Measurements from ENCODE around the gene FAHD1. TPM values are rescaled to one million over a fixed set of nuclear protein-coding genes. Genes with fewer than 3 reads are reported as not detected.

Gene FAHD1
- 18.2 and 26.1 TPM in 2 replicates for total RNA-seq (2014; rRNA removed; shearing (Covaris generic))

GRCh38 chr16:1826691-1827573 is at the start of gene FAHD1, which contains the start of gene HAGH:
TSS of gene FAHD1 (plus strand) at chr16:1827206. CDS start at chr16:1827239, 33 bp downstream.
TSS of gene HAGH (minus strand) at chr16:1826825. CDS start at chr16:1826787, 38 bp downstream.
- peaks cover 1% of the 10 kb centered on the region for H3K36me3 ChIP-seq (replicated peaks; ENCODE audit: control insufficient read depth, insufficient read depth, low read length)
- peaks cover 2% of the 10 kb centered on the region; the same call in 1 of the 2 replicates for H3K27me3 ChIP-seq (ENCODE audit: control insufficient read depth, insufficient read depth, low read length)
- DNase-seq, result peak; percentile 100
- H3K4me3 ChIP-seq (ENCODE audit: insufficient read depth, low read depth, low read length), result peak within 1 kb of the TSS; percentile 96

DNA sequence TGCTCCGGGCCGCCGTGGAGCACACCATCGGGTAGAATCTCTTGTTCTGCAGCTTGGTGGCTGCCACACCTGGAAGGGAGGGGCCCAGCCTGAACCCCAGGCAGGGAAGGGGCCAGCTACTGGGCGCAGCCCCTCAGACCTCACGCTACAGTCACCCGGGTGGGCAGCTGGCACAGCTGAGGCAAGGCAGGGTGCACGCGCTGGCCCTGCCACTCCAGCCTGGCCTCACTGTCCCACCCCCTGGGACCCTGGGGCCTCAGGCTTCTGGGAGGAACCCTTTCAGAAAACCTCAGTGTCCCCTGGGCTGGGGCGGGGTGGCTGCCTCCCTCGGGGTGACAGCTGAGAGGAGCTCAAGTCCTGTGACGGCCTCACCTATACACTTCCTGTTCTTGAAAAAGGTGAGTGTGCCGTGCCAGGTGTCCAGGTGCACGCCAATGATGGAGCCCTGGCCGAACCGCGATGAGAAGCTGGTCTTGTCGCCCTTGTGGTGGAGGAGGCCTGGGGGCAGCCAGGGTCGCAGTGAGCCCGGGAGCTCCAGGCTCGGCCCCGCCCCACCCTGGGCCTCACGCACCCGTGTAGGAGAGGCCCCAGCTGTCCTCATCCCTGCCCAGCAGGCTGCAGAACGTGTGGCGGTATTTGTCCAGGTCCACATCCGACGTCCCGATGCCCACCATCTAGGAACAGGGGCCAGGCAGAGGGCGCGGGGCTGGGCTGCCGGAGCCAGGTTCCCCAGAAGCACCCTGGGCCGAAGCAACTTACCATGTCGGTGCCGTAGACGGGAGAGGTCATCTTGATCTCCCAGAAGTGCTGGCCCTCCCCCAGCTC is 49.4 kb upstream of the FAHD1 start:
- H3K27me3 ChIP-seq (ENCODE audit: control insufficient read depth, insufficient read depth, low read length), result no peaks in the 10 kb centered on the region
- H3K4me3 ChIP-seq (ENCODE audit: insufficient read depth, low read depth, low read length), result no peak overlapping the region
- DNase-seq, result no peak
- H3K36me3 ChIP-seq (replicated peaks; ENCODE audit: control insufficient read depth, insufficient read depth, low read length), result peaks cover 2% of the 10 kb centered on the region

DNA sequence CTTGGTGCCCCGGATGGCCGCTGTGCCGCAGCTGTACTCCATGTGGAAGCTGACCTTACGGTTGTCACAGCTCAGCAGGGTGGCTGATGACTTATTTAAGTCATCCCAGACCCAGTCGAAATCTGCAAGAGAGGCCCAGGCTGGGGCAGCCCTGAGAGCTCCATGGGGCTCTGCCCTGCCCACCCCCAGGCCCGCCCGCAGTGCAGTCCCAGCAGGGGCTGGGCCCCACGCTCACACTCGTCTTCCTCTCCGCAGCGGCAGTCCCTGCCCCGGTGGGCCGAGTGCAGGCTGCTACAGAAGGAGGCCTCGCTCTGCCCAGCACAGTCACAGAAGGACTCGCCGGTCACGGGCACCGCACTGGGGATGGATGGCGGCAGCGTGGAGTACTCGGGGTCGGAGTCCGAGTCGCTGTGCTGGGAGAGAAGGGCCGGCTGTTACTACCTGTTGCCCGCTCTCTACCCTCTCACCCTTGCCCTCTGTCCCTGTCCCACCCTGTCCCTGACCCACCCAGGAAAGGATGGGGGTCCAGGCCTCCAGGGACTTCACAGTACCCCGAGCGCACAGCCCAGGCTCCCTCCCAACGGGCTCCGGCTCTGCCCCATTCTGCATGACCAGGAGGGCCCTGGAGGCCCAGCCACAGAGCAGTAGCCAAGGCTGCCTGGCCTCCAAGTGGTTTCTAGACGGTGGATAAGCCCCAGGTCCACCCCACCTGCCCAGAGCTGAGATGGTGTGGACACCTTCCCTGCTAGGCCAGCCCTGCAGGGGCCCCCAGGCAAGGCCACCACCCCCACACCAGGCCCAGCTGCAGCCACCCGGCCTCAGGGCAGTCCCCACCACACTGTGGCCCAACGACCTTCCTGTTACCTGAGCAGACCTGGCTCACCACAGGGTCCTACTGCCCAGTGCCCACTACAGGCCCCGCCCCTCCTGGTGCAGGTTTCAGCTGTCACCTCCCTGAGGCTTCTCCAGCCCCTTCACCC is 48.5 kb upstream of the FAHD1 start:
- H3K27me3 ChIP-seq (ENCODE audit: control insufficient read depth, insufficient read depth, low read length), result no peaks in the 10 kb centered on the region
- no peak overlapping the region for H3K4me3 ChIP-seq (ENCODE audit: insufficient read depth, low read depth, low read length)
- no peak for DNase-seq
- peaks cover 2% of the 10 kb centered on the region for H3K36me3 ChIP-seq (replicated peaks; ENCODE audit: control insufficient read depth, insufficient read depth, low read length)

GRCh38 chr16:1779234-1779701 is 47.7 kb upstream of the FAHD1 start:
- H3K4me3 ChIP-seq (ENCODE audit: insufficient read depth, low read depth, low read length), result no peak overlapping the region
- no peak for DNase-seq
- H3K36me3 ChIP-seq (replicated peaks; ENCODE audit: control insufficient read depth, insufficient read depth, low read length), result peaks cover 2% of the 10 kb centered on the region
- H3K27me3 ChIP-seq (ENCODE audit: control insufficient read depth, insufficient read depth, low read length), result no peaks in the 10 kb centered on the region

DNA sequence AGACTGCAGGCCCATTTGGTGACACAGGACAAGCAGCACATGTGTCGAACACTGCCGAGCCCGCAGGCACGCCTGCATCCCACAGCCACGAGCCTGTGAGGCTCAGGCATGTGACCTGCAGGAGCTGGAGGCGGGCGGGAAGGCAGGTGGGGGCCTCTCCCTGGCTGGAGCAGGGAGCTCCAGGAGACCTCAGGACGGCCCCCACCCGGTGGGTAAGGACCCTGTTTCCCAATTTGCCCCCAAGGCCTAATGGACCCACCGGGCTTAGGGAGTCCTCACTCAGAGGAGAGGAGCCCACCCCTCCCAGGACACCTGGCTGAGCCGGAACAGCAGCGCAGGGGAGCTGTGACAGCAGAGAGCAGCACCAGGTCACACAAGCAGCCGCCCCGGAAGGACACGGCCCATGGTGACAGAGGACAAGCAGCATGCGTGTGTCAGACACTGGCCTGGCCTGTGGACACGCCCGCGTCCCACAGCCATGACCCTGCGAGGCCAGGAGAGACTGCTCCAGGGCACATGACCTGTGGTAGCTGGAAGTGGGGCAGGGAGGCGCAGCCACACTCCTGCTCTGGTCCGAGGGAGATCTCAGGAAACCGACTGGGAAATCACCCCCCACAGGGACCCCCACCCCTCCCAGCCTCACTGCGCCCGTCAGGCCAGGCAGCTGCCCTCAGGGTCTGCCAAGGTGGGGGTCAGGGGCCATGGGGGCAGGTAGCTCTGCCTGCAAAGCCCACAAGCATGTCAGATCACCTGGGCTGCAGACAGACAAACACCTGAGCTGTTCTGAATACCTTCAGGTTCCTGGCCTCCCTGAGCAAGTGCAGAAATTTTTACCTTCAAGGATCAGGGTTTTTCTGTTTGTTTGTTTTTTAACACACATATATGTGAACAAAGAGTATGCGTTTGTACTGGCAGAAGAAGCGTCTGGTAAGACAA is 47.0 kb upstream of the FAHD1 start:
- H3K27me3 ChIP-seq (ENCODE audit: control insufficient read depth, insufficient read depth, low read length), result no peaks in the 10 kb centered on the region
- H3K4me3 ChIP-seq (ENCODE audit: insufficient read depth, low read depth, low read length), result no peak overlapping the region
- no peak for DNase-seq
- H3K36me3 ChIP-seq (replicated peaks; ENCODE audit: control insufficient read depth, insufficient read depth, low read length), result peaks cover 2% of the 10 kb centered on the region

DNA sequence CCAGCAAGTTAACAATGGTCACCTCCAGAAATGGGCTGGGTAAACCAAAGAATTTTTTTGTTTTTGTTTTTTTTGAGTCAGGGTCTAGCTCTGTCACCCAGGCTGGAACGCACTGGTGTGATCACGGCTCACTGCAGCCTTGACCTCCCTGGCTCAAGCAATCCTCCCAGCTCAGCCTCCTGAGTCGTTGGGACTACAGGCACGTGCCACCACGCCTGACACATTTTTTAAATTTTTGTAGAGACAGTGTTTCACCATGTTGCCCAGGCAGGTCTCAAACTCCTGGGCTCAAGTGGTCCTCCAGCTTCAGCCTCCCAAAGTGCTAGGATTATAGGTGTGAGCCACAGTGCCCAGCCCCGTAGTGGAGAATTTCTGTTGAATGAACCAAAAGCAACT is 46.3 kb upstream of the FAHD1 start:
- no peaks in the 10 kb centered on the region for H3K27me3 ChIP-seq (ENCODE audit: control insufficient read depth, insufficient read depth, low read length)
- H3K4me3 ChIP-seq (ENCODE audit: insufficient read depth, low read depth, low read length), result no peak overlapping the region
- H3K36me3 ChIP-seq (replicated peaks; ENCODE audit: control insufficient read depth, insufficient read depth, low read length), result peaks cover 2% of the 10 kb centered on the region
- no peak for DNase-seq

DNA sequence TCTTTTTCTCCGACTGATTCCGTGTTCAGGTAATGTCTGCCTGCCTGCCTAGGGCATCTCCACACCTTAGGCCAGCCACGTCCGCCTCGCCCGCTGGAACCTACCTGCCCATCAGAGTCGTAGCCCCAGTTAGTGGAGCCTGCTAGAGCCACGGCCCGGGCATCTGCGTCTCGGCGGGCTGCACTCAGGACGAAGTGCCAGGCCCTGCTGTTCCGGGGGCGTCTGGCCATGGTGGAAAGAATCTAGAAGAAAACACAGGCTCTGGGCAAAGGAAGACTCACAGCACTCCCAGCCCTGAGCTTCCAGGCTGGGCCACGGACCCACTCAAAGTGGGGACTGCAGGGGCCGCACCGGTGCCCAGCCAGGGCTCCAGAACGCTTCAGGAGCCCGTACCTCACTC is 45.8 kb upstream of the FAHD1 start:
- H3K4me3 ChIP-seq (ENCODE audit: insufficient read depth, low read depth, low read length), result peak overlapping the region; percentile 62
- no peaks in the 10 kb centered on the region for H3K27me3 ChIP-seq (ENCODE audit: control insufficient read depth, insufficient read depth, low read length)
- no peak for DNase-seq
- peaks cover 2% of the 10 kb centered on the region for H3K36me3 ChIP-seq (replicated peaks; ENCODE audit: control insufficient read depth, insufficient read depth, low read length)

- peak; percentile 90 for DNase-seq
- no peaks in the 10 kb centered on the region for H3K27me3 ChIP-seq (ENCODE audit: control insufficient read depth, insufficient read depth, low read length)
- peaks cover 2% of the 10 kb centered on the region for H3K36me3 ChIP-seq (replicated peaks; ENCODE audit: control insufficient read depth, insufficient read depth, low read length)
- H3K4me3 ChIP-seq (ENCODE audit: insufficient read depth, low read depth, low read length), result peak overlapping the region; percentile 62
Observed at GRCh38 chr16:1781758-1782407, 45.1 kb upstream of the FAHD1 start.

- peak within 1 kb of the TSS; percentile 82 for H3K4me3 ChIP-seq (ENCODE audit: insufficient read depth, low read depth, low read length)
- H3K27me3 ChIP-seq (ENCODE audit: control insufficient read depth, insufficient read depth, low read length), result no peaks in the 10 kb centered on the region
- peak; percentile 100 for DNase-seq
- peaks cover 2% of the 10 kb centered on the region for H3K36me3 ChIP-seq (replicated peaks; ENCODE audit: control insufficient read depth, insufficient read depth, low read length)
Observed at GRCh38 chr16:1782408-1783264, 44.4 kb upstream of the FAHD1 start, which contains the start of the genes NUBP2 and SPSB3. TSS of gene NUBP2 (plus strand) at chr16:1782960. CDS start at chr16:1783021, 61 bp downstream. TSS of gene SPSB3 (minus strand) at chr16:1782571. CDS start at chr16:1781483, 1,088 bp downstream.

GRCh38 chr16:1784977-1785845 is 41.8 kb upstream of the FAHD1 start:
- no peaks in the 10 kb centered on the region for H3K27me3 ChIP-seq (ENCODE audit: control insufficient read depth, insufficient read depth, low read length)
- peaks cover 2% of the 10 kb centered on the region for H3K36me3 ChIP-seq (replicated peaks; ENCODE audit: control insufficient read depth, insufficient read depth, low read length)
- DNase-seq, result peak; percentile 34
- H3K4me3 ChIP-seq (ENCODE audit: insufficient read depth, low read depth, low read length), result no peak overlapping the region

GRCh38 chr16:1785846-1786170 is 41.2 kb upstream of the FAHD1 start:
- no peaks in the 10 kb centered on the region for H3K27me3 ChIP-seq (ENCODE audit: control insufficient read depth, insufficient read depth, low read length)

More at GRCh38 chr16:1785846-1786170, 41.2 kb upstream of the FAHD1 start:
- Histone ChIP-seq H3K4me3 (ENCODE audit: insufficient read depth, low read depth, low read length) (no peak overlapping the region), H3K36me3 (replicated peaks; ENCODE audit: control insufficient read depth, insufficient read depth, low read length) (peaks cover 2% of the 10 kb centered on the region)
- no peak for DNase-seq
